Measurements from ENCODE around the gene CRACR2B.

- TF ChIP-seq, protein P1, sequence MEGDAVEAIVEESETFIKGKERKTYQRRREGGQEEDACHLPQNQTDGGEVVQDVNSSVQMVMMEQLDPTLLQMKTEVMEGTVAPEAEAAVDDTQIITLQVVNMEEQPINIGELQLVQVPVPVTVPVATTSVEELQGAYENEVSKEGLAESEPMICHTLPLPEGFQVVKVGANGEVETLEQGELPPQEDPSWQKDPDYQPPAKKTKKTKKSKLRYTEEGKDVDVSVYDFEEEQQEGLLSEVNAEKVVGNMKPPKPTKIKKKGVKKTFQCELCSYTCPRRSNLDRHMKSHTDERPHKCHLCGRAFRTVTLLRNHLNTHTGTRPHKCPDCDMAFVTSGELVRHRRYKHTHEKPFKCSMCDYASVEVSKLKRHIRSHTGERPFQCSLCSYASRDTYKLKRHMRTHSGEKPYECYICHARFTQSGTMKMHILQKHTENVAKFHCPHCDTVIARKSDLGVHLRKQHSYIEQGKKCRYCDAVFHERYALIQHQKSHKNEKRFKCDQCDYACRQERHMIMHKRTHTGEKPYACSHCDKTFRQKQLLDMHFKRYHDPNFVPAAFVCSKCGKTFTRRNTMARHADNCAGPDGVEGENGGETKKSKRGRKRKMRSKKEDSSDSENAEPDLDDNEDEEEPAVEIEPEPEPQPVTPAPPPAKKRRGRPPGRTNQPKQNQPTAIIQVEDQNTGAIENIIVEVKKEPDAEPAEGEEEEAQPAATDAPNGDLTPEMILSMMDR (IDR thresholded peaks at IDR 0.05), result no peak
- no peak for TF ChIP-seq POLR2A (IDR thresholded peaks at IDR 0.05)
These were observed 49.8 kb downstream of the CRACR2B start for GRCh38 chr11:877565-877964.
